HL-60 (cell line): ENCODE results near the gene ZNF607.

Experiments
- POLR2AphosphoS5 ChIP-seq: IDR thresholded peaks from 2 replicates; pipeline ENCODE4 v1.6.1; 2012; ENCODE audit warnings: low read depth
- TF ChIP-seq, protein P1 (sequence below): IDR thresholded peaks from one replicate; pipeline ENCODE4 v1.5.1; 2011; ENCODE audit warnings: low read length, control low read depth, inconsistent platforms; ENCODE audit not compliant: insufficient read depth

DNA sequence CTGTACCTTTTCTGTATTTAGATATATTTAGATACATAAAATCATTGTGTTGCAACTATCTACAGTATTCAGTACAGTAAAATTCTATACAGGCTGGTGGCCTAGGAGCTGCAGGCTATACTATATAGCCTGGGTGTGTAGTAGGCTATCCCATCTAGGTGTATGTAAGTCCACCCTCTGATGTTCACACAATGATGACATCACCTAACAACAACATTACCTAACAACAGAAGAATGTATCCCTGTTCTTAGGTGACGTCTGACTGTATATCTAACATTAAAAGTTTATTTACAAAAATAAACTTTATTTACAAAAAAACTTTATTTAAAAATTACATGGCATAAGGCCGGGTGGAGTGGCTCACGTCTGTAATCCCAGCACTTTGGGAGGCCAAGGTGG, 36.0 kb downstream of the ZNF607 start:
- TF ChIP-seq, protein P1, sequence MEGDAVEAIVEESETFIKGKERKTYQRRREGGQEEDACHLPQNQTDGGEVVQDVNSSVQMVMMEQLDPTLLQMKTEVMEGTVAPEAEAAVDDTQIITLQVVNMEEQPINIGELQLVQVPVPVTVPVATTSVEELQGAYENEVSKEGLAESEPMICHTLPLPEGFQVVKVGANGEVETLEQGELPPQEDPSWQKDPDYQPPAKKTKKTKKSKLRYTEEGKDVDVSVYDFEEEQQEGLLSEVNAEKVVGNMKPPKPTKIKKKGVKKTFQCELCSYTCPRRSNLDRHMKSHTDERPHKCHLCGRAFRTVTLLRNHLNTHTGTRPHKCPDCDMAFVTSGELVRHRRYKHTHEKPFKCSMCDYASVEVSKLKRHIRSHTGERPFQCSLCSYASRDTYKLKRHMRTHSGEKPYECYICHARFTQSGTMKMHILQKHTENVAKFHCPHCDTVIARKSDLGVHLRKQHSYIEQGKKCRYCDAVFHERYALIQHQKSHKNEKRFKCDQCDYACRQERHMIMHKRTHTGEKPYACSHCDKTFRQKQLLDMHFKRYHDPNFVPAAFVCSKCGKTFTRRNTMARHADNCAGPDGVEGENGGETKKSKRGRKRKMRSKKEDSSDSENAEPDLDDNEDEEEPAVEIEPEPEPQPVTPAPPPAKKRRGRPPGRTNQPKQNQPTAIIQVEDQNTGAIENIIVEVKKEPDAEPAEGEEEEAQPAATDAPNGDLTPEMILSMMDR = no peak
- TF ChIP-seq POLR2AphosphoS5 = no peak
